ENCODE measurements around the gene FCHO2. TPM values are rescaled to one million over a fixed set of nuclear protein-coding genes. Genes with fewer than 3 reads are reported as not detected.

FCHO2 gene
- total and polyA plus RNA-seq, 2 of the 4 experiments (the other 2 are of a cell fraction), result 6.1 to 23.5 TPM

DNA sequence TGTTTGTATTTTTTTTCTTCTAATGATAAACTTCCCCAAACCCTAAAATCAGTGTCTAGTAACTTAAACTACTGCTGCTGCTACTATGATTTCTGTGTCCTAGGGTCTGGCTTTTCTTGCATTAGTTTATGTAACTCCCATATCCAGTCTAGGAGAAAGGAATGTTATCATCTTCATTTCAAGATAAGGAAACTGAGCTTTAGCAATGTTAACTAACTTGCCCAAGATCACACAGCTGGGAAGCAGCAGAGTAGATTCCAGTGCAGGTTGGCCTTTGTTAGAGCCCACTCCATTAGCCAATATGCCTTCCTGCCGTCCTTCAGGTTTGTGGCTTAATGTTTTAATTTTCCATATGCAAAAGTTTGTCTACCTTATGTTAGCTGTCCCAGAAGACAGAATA, 175.0 kb downstream of the FCHO2 start:
- CTCF ChIA-PET, result no interaction called here
- no TSS peak for BruUV-seq (replicated peaks)

More for the DNA sequence above, 175.0 kb downstream of the FCHO2 start:
- no peak overlapping the region for H3K14ac ChIP-seq (replicated peaks; ENCODE audit: low read depth, low read length)
- ATAC-seq (ENCODE audit: low read depth) (peak; percentile 27), DNase-seq (no peak)
- no peak overlapping the region for H3K4me3 ChIP-seq (ENCODE audit: insufficient read depth, low read depth, low read length)
- no peak overlapping the region for H3K27ac ChIP-seq (ENCODE audit: insufficient read depth, low read length)
- TF ChIP-seq CEBPB (IDR thresholded peaks at IDR 0.05; ENCODE audit: low read depth, low read length) (no peak), FOS (IDR thresholded peaks at IDR 0.05; ENCODE audit: low read depth, low read length) (no peak), SMC3 (IDR thresholded peaks at IDR 0.05; ENCODE audit: low read depth, low read length) (no peak)
- TF ChIP-seq, protein P1, sequence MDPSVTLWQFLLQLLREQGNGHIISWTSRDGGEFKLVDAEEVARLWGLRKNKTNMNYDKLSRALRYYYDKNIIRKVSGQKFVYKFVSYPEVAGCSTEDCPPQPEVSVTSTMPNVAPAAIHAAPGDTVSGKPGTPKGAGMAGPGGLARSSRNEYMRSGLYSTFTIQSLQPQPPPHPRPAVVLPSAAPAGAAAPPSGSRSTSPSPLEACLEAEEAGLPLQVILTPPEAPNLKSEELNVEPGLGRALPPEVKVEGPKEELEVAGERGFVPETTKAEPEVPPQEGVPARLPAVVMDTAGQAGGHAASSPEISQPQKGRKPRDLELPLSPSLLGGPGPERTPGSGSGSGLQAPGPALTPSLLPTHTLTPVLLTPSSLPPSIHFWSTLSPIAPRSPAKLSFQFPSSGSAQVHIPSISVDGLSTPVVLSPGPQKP (IDR thresholded peaks at IDR 0.05; ENCODE audit: borderline replicate concordance, low read depth, low read length), result no peak
- TF ChIP-seq, protein P2, sequence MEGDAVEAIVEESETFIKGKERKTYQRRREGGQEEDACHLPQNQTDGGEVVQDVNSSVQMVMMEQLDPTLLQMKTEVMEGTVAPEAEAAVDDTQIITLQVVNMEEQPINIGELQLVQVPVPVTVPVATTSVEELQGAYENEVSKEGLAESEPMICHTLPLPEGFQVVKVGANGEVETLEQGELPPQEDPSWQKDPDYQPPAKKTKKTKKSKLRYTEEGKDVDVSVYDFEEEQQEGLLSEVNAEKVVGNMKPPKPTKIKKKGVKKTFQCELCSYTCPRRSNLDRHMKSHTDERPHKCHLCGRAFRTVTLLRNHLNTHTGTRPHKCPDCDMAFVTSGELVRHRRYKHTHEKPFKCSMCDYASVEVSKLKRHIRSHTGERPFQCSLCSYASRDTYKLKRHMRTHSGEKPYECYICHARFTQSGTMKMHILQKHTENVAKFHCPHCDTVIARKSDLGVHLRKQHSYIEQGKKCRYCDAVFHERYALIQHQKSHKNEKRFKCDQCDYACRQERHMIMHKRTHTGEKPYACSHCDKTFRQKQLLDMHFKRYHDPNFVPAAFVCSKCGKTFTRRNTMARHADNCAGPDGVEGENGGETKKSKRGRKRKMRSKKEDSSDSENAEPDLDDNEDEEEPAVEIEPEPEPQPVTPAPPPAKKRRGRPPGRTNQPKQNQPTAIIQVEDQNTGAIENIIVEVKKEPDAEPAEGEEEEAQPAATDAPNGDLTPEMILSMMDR (conservative IDR thresholded peaks at IDR 0.05; ENCODE audit: low read depth, low read length), result no peak
- no peak overlapping the region for H2BK5ac ChIP-seq (ENCODE audit: low read depth, low read length, poor library complexity, severe bottlenecking)
- peaks cover 1% of the 10 kb centered on the region; the same call in 1 of the 2 replicates for H3K4me1 ChIP-seq (ENCODE audit: control insufficient read depth, insufficient read depth, low read length)
- no peak overlapping the region for H2AK9ac ChIP-seq (replicated peaks; ENCODE audit: low read depth, low read length, poor library complexity)
- no peak overlapping the region for H3K23ac ChIP-seq (ENCODE audit: low read depth, low read length)
- H3K9me3 ChIP-seq (ENCODE audit: control insufficient read depth, insufficient read depth, low read length), result no peaks in the 10 kb centered on the region
- H3K79me1 ChIP-seq (ENCODE audit: low read depth in 1 of 2, low read length in 2 of 2), result no peaks in the 10 kb centered on the region
- no peak overlapping the region for H3K9ac ChIP-seq (ENCODE audit: low read depth, low read length)
- no peaks in the 10 kb centered on the region for H4K20me1 ChIP-seq (ENCODE audit: insufficient read depth, low read length)
- POLR2A ChIA-PET (ENCODE audit: unreplicated experiment), result no interaction called here
- no peak overlapping the region for H3K18ac ChIP-seq (ENCODE audit: low read depth, low read length)
- no peak overlapping the region for H2AFZ ChIP-seq (replicated peaks; ENCODE audit: low read length, poor library complexity)
- H4K8ac ChIP-seq (ENCODE audit: low read depth in 2 of 2, low read length in 2 of 2), result no peak overlapping the region
- no peak overlapping the region for H2AK5ac ChIP-seq (ENCODE audit: low read depth, low read length)
- no peaks in the 10 kb centered on the region; the same call in 1 of the 2 replicates for H3K27me3 ChIP-seq (ENCODE audit: control insufficient read depth, insufficient read depth, low read length)
- no peak overlapping the region for H4K5ac ChIP-seq (ENCODE audit: low read depth, low read length)
- no peak overlapping the region for H2BK120ac ChIP-seq (ENCODE audit: low read depth, low read length)
- H3K4ac ChIP-seq (ENCODE audit: low read depth, low read length), result no peak overlapping the region
- H3K36me3 ChIP-seq (ENCODE audit: control insufficient read depth, insufficient read depth, low read length), result no peaks in the 10 kb centered on the region
- no peak overlapping the region for H2BK20ac ChIP-seq (ENCODE audit: low read depth, low read length)
- intact Hi-C loops (cut with micrococcal nuclease) (no loop called here), dilution Hi-C loops (cut with HindIII; ENCODE audit: low sequenced_read_pairs, unreplicated experiment) (no loop called here), in situ Hi-C loops (cut with MboI; ENCODE audit: low sequenced_read_pairs) (no loop called here)
- no CpG with 5 or more reads among the region's 1 CpG for WGBS, 2 experiments (ENCODE audit: extremely low coverage in 2 of 2, insufficient read length in 1 of 2)
- no peak overlapping the region for H4K91ac ChIP-seq (ENCODE audit: insufficient read depth, low read depth, low read length)
- H3K56ac ChIP-seq (ENCODE audit: extremely low read depth, insufficient read depth, low read length), result no peak overlapping the region
- no peak overlapping the region for H2BK15ac ChIP-seq (ENCODE audit: low read depth, low read length)
- no peak overlapping the region for H3K4me2 ChIP-seq (ENCODE audit: low read depth, low read length)
- 0 out of 2 replicates have a peak, but pooled peaks cover under 1% of the 10 kb centered on the region for H3K9me1 ChIP-seq (ENCODE audit: insufficient read depth, low read length)

All from IMR-90 (cell line).